ENCODE measurements around the gene TMIGD3. TPM values are rescaled to one million over a fixed set of nuclear protein-coding genes. Genes with fewer than 3 reads are reported as not detected.

The TMIGD3 gene
- polyA plus RNA-seq, 1 donor (not counting 4 experiments of a cell fraction or from before 2014, with no cell fraction given), result not detected

- Histone ChIP-seq H3K27me3 (ENCODE audit: control insufficient read depth, extremely low read depth, insufficient read depth, low read length) (no peaks in the 10 kb centered on the region), H3K79me2 (ENCODE audit: control insufficient read depth, insufficient read depth, low read length) (peaks cover 42% of the 10 kb centered on the region), H3K9me3 (ENCODE audit: control insufficient read depth, low read depth, low read length) (no peaks in the 10 kb centered on the region), H3K9ac (ENCODE audit: control insufficient read depth, extremely low read depth, insufficient read depth, low read length) (no peak overlapping the region), H3K4me3 (ENCODE audit: control insufficient read depth in 2 of 3, extremely low read depth in 1 of 3, insufficient read depth in 2 of 3, low read depth in 1 of 3, low read length in 3 of 3) (no peak overlapping the region), H4K20me1 (ENCODE audit: control insufficient read depth, extremely low read depth, insufficient read depth, low read length) (no peaks in the 10 kb centered on the region), H3K4me2 (ENCODE audit: control insufficient read depth, extremely low read depth, insufficient read depth, low read depth, low read length) (no peak overlapping the region), H2AFZ (ENCODE audit: control insufficient read depth, low read length) (no peak overlapping the region), H3K27ac (ENCODE audit: control insufficient read depth, insufficient read depth, low read length) (no peak overlapping the region), H3K36me3 (ENCODE audit: control insufficient read depth in 2 of 2, extremely low read depth in 1 of 2, insufficient read depth in 2 of 2, low read length in 2 of 2) (peaks cover 6 to 22% of the 10 kb centered on the region in 2 experiments), H3K9me1 (ENCODE audit: control insufficient read depth, extremely low read depth, insufficient read depth, low read length) (no peaks in the 10 kb centered on the region), H3K4me1 (ENCODE audit: control insufficient read depth, extremely low read depth, insufficient read depth, low read length) (peaks cover 7% of the 10 kb centered on the region)
- DNase-seq (ENCODE audit: low read depth, low spot score), result no peak
- TF ChIP-seq EZH2 (IDR thresholded peaks at IDR 0.05; ENCODE audit: low read length), result no peak
- TF ChIP-seq CTCF (optimal IDR thresholded peaks at IDR 0.05 in 1 of 3, IDR thresholded peaks at IDR 0.05 in 1 of 3, conservative IDR thresholded peaks at IDR 0.05 in 1 of 3; ENCODE audit: extremely low read depth in 1 of 3, insufficient read depth in 2 of 3, low read length in 3 of 3), result no peak
- dilution Hi-C loops (cut with MboI; ENCODE audit: extremely low pct_ligation_motif_present, low sequenced_read_pairs), result no loop called here
- no peak for FAIRE-seq
Observed at GRCh38 chr1:111455642-111456031, 47.8 kb downstream of the TMIGD3 start.

GRCh38 chr1:111454859-111455641 lies 48.4 kb downstream of the TMIGD3 start:
- H3K9me1 ChIP-seq (ENCODE audit: control insufficient read depth, extremely low read depth, insufficient read depth, low read length), result no peaks in the 10 kb centered on the region
- H3K4me2 ChIP-seq (ENCODE audit: control insufficient read depth, extremely low read depth, insufficient read depth, low read depth, low read length), result no peak overlapping the region
- dilution Hi-C loops (cut with MboI; ENCODE audit: extremely low pct_ligation_motif_present, low sequenced_read_pairs), result no loop called here
- peaks cover 48% of the 10 kb centered on the region for H3K79me2 ChIP-seq (ENCODE audit: control insufficient read depth, insufficient read depth, low read length)
- H4K20me1 ChIP-seq (ENCODE audit: control insufficient read depth, extremely low read depth, insufficient read depth, low read length), result no peaks in the 10 kb centered on the region
- H3K9me3 ChIP-seq (ENCODE audit: control insufficient read depth, low read depth, low read length), result no peaks in the 10 kb centered on the region
- H3K4me3 ChIP-seq (ENCODE audit: control insufficient read depth in 2 of 3, extremely low read depth in 1 of 3, insufficient read depth in 2 of 3, low read depth in 1 of 3, low read length in 3 of 3), result no peak overlapping the region
- FAIRE-seq, result no peak
- no peak overlapping the region for H2AFZ ChIP-seq (ENCODE audit: control insufficient read depth, low read length)
- DNase-seq (ENCODE audit: low read depth, low spot score), result no peak
- peaks cover 12% of the 10 kb centered on the region for H3K4me1 ChIP-seq (ENCODE audit: control insufficient read depth, extremely low read depth, insufficient read depth, low read length)
- no peak overlapping the region for H3K9ac ChIP-seq (ENCODE audit: control insufficient read depth, extremely low read depth, insufficient read depth, low read length)
- TF ChIP-seq EZH2 (IDR thresholded peaks at IDR 0.05; ENCODE audit: low read length), result no peak
- TF ChIP-seq CTCF (optimal IDR thresholded peaks at IDR 0.05 in 1 of 3, IDR thresholded peaks at IDR 0.05 in 1 of 3, conservative IDR thresholded peaks at IDR 0.05 in 1 of 3; ENCODE audit: extremely low read depth in 1 of 3, insufficient read depth in 2 of 3, low read length in 3 of 3), result no peak
- peaks cover 6 to 22% of the 10 kb centered on the region in 2 experiments for H3K36me3 ChIP-seq (ENCODE audit: control insufficient read depth in 2 of 2, extremely low read depth in 1 of 2, insufficient read depth in 2 of 2, low read length in 2 of 2)
- no peaks in the 10 kb centered on the region for H3K27me3 ChIP-seq (ENCODE audit: control insufficient read depth, extremely low read depth, insufficient read depth, low read length)
- no peak overlapping the region for H3K27ac ChIP-seq (ENCODE audit: control insufficient read depth, insufficient read depth, low read length)
